Psoas muscle (tissue), 8 donors: ENCODE results near the gene RHOT2. TPM values are rescaled to one million over a fixed set of nuclear protein-coding genes. Genes with fewer than 3 reads are reported as not detected.

Experiments
- ATAC-seq, 4 donors: fragments of 200-7000 bp; cut with Tn5 transposase; one replicate each; pipeline ENCODE4 v1.9.1; 2020; ENCODE audit warnings: moderate library complexity in 3 of 4, mild to moderate bottlenecking in 2 of 4
- DNase-seq, 2 donors: peaks; one replicate each; pipeline ENCODE4 v3.0.0-alpha.2; 2020
- H3K27ac ChIP-seq: fragments of 200-600 bp; one replicate; pipeline ENCODE4 v1.8.0; 2022
- H3K27me3 ChIP-seq, 3 donors: fragments of 200-600 bp in 1 of 3; one replicate each; pipeline versions ENCODE4 v1.6.1 to v1.8.0; 2013 to 2022; ENCODE audit warnings: low read length in 2 of 3, mild to moderate bottlenecking in 2 of 3, moderate library complexity in 1 of 3; ENCODE audit not compliant: insufficient read depth in 3 of 3
- H3K36me3 ChIP-seq, 2 donors: fragments of 200-600 bp in 1 of 2; one replicate each; pipeline versions ENCODE4 v1.6.1 to v1.8.0; 2013 to 2022; ENCODE audit warnings: low read depth in 1 of 2, mild to moderate bottlenecking in 1 of 2, moderate library complexity in 1 of 2; ENCODE audit not compliant: insufficient read depth in 1 of 2
- H3K4me1 ChIP-seq: fragments of 200-600 bp; one replicate; pipeline ENCODE4 v1.8.0; 2022
- H3K4me3 ChIP-seq: fragments of 200-600 bp; one replicate; pipeline ENCODE4 v1.8.0; 2022; ENCODE audit warnings: mild to moderate bottlenecking
- H3K9me3 ChIP-seq: fragments of 200-600 bp; one replicate; pipeline ENCODE4 v1.8.0; 2022
- WGBS, 3 donors: extraction: QIAGEN DNeasy Blood & Tissue Kit; methylation state at CpG; one replicate each; pipeline versions ENCODE4 v1.1.6 to v1.1.7; 2013; 5-methylcytosine and 5-hydroxymethylcytosine counted together
- intact Hi-C, 2 donors: fragments of 100-400 bp; cut with DNase I; formaldehyde crosslinking; loops; one replicate each; pipeline versions ENCODE4 v1.11.0 to v1.14.2; 2022
- polyA plus RNA-seq, 3 donors: library from polyadenylated mRNA; stranded (reverse); fragments of 200-250 nt; gene quantifications; one replicate each; pipeline ENCODE4 v1.2.3, GENCODE V29; 2013
- total RNA-seq, 4 donors: library from RNA; stranded (reverse); fragmentation: NEBNext Ultra II Directional in 2 of 4; extraction: Animal tissue kit (Norgen Biotek cat#: 25700) in 2 of 4; gene quantifications; one replicate each; pipeline versions ENCODE4 v1.2.1 to v1.2.4, GENCODE V29; 2021 to 2023
- TF ChIP-seq, protein P1 (sequence below): fragments of 200-600 bp; IDR thresholded peaks from one replicate; pipeline ENCODE4 v1.8.0; 2022; ENCODE audit warnings: antibody characterized with exemption
- donor health status: healthy with polysubstance abuse.
- donor health status: DM: no; HTN: no; CAD: no; lungs with moderate emphysema.
- donor health status: Bipolar disorder and iron deficiency.
- donor health status: healthy.
- donor health status: DM: yes; HTN: yes; CAD: no.
- donor health status: DM: no; HTN: no; CAD: no.
- donor health status: DM: no; HTN: no; CAD: no.
- donor health status: DM: yes; HTN: yes; CAD: no.

The RHOT2 gene
- total and polyA plus RNA-seq, 7 donors, result 38.8 to 75.8 (median 52.3) TPM

GRCh38 chr16:681746-682427, 14.0 kb downstream of the RHOT2 start:
- Histone ChIP-seq H3K27me3 (no peaks in the 10 kb centered on the region), H3K9me3 (no peaks in the 10 kb centered on the region), H3K27ac (peak overlapping the region; percentile 97), H3K36me3 (peaks cover 5 to 33% of the 10 kb centered on the region in 2 donors), H3K4me1 (peaks cover 40% of the 10 kb centered on the region), H3K4me3 (peak overlapping the region; percentile 85)
- 61 to 72% (median 65%) methylated on average over 28 of the region's 28 CpGs for WGBS, 3 donors
- ATAC-seq, result no peak
- TF ChIP-seq, protein P1, sequence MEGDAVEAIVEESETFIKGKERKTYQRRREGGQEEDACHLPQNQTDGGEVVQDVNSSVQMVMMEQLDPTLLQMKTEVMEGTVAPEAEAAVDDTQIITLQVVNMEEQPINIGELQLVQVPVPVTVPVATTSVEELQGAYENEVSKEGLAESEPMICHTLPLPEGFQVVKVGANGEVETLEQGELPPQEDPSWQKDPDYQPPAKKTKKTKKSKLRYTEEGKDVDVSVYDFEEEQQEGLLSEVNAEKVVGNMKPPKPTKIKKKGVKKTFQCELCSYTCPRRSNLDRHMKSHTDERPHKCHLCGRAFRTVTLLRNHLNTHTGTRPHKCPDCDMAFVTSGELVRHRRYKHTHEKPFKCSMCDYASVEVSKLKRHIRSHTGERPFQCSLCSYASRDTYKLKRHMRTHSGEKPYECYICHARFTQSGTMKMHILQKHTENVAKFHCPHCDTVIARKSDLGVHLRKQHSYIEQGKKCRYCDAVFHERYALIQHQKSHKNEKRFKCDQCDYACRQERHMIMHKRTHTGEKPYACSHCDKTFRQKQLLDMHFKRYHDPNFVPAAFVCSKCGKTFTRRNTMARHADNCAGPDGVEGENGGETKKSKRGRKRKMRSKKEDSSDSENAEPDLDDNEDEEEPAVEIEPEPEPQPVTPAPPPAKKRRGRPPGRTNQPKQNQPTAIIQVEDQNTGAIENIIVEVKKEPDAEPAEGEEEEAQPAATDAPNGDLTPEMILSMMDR, result no peak
- intact Hi-C loops, result no loop called here
- DNase-seq, result no peak

DNA sequence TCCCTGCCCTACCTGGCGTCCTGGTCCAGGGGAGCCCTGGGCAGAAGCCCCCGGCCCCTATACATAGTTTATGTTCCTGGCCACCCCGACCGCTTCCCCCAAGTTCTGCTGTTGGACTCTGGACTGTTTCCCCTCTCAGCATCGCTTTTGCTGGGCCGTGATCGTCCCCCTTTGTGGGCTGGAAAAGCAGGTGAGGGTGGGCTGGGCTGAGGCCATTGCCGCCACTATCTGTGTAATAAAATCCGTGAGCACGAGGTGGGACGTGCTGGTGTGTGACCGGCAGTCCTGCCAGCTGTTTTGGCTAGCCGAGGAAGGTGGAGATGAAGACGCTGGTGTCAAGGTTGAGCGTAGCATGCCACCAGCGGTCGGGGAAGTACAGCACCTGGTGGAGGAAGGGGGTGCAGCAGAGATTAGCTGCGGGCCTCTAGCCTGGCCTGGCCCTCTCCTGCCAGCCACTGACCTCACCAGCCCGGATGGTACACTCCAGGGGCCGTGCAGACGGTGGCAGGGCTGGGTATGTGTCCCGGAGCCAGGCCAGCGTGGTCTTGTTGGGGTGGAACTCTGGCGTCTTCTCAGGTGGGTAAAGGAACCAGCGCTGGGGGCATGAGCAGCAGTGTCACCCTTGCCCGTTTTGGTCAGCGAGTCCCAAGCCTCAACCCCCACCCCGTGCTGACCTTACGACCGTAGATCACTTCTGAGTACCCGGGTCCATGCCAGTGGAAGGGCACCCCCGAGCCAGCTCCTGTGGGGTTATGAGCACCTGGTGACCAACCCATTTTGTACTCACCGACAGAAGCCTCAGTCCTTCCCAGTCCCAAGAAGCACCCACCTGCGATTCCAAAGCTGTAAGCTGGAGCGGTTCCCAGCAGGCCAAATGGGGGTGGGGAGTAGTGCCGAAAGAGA, 14.8 kb downstream of the RHOT2 start:
- intact Hi-C loops, result no loop called here
- H3K4me1 ChIP-seq, result peaks cover 40% of the 10 kb centered on the region
- peak overlapping the region; percentile 79 for H3K4me3 ChIP-seq
- H3K27ac ChIP-seq, result no peak overlapping the region
- DNase-seq, result no peak
- H3K36me3 ChIP-seq, result peaks cover 5 to 34% of the 10 kb centered on the region in 2 donors
- 68 to 76% (median 70%) methylated on average over 36 of the region's 36 CpGs for WGBS, 3 donors
- no peak for ATAC-seq
- H3K9me3 ChIP-seq, result no peaks in the 10 kb centered on the region
- no peaks in the 10 kb centered on the region for H3K27me3 ChIP-seq
- TF ChIP-seq, protein P1, result no peak

- 12 to 17% (median 12%) methylated on average over 31 to 57 of the region's 57 CpGs for WGBS, 3 donors
- no peak for ATAC-seq
- H3K4me3 ChIP-seq, result peak overlapping the region; percentile 79
- peaks cover 5 to 34% of the 10 kb centered on the region in 2 donors for H3K36me3 ChIP-seq
- TF ChIP-seq, protein P1, result no peak
- no peaks in the 10 kb centered on the region for H3K27me3 ChIP-seq
- DNase-seq, result no peak
- intact Hi-C loops, result no loop called here
- H3K4me1 ChIP-seq, result peaks cover 43% of the 10 kb centered on the region
- H3K9me3 ChIP-seq, result no peaks in the 10 kb centered on the region
- H3K27ac ChIP-seq, result peak overlapping the region; percentile 68
These were observed 15.6 kb downstream of the RHOT2 start for GRCh38 chr16:683396-684070.

DNA sequence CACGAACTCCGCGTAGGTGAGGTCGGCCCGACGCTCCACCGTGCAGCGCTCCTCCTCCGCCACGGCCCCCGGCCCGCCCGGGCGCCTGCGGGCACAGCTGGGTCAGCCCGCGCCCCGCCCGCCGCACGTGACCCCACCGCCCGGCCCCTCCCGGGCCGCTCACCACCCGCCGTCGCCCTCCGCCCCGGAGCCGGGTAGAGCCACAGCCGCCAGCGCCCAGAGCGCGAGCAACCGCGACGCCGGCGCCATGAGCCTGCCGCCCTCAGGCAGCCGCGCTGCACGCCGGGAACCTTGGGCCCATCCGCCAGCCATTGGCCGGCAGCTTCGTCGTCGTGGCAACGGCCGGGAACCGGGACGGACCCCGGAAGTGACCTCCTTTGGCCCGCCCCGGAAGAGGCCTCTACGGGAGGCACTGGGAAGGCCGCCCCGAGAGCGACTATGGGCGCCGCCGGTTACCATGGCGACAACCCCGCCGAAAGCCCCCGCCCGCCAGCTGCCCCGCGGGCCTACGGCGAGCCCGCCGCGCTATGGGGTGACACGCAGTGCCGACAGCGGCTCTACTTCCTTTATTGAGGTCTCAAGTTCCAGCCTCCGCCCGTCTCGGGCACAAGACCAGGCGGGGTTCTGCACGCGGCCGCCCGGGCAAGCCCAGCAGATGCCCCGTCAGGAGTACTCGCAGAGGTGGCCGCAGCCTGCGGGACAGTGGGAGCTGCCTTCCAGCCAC, 16.3 kb downstream of the RHOT2 start, which contains the start of gene JMJD8:
TSS of gene JMJD8 (minus strand) at position 264 of the 724 bp plus-strand sequence. CDS start at position 249, 15 bp downstream.
- TF ChIP-seq, protein P1, result no peak
- peak; percentile 99 for DNase-seq
- H3K27me3 ChIP-seq, result no peaks in the 10 kb centered on the region
- intact Hi-C loops, result no loop called here
- peaks cover 5 to 34% of the 10 kb centered on the region in 2 donors for H3K36me3 ChIP-seq
- no peaks in the 10 kb centered on the region for H3K9me3 ChIP-seq
- WGBS, 3 donors, result 1% methylated on average over 55 to 91 of the region's 91 CpGs
- ATAC-seq, result peak; percentile 69 to 75 (median 72)
- H3K27ac ChIP-seq, result peak within 1 kb of the TSS; percentile 68
- H3K4me1 ChIP-seq, result peaks cover 50% of the 10 kb centered on the region
- H3K4me3 ChIP-seq, result peak within 1 kb of the TSS; percentile 79
